ENCODE measurements around the gene DYNLT3. TPM values are rescaled to one million over a fixed set of nuclear protein-coding genes. Genes with fewer than 3 reads are reported as not detected.
A peak's percentile ranks its signal among the peaks of the same experiment; 100 is the strongest.

Gene DYNLT3, protein sequence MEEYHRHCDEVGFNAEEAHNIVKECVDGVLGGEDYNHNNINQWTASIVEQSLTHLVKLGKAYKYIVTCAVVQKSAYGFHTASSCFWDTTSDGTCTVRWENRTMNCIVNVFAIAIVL
- total RNA-seq (2014; rRNA removed; shearing (Covaris generic)), result not detected in 2 replicates

DNA sequence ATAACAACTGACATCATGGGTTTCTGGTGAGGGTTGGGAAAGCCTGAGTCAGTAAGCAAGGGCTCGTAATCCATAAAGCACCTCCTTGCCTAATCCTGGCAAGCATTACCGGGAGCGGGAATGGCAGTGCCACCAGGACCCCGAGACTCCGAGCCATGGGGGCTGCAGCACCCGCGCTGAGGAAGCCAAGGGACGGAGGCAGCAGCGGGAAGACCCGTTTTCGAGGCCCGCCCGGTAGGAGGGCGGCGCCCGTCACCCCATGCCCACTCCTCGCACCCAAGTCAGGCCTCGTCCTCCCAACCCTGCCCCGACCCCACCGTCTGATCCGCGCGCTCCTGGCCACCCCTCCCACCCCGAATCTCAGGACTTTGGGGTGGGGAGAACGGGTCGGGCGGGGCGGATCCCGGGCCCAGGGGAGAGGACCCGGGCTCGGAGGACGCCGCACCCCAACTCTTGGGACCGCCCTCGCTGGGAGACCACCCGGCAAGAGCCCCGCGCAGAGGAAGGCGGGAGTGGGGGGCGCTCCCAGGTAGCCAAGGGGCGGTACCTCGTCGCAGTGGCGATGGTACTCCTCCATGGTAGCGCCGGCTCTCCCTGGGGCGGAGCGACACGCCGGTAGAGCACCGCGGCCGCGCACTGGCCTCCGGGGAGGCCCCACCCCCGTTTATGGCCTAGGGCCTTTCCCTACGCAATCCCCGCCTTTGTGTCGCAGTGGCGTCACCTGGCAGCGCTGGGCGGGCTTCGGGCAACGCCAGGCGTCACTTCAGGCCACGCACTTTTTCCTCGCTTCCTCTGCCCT is at the start of gene DYNLT3:
TSS of gene DYNLT3 (minus strand) at position 638 of the 799 bp plus-strand sequence. CDS start at position 577, 61 bp downstream.
- no peaks in the 10 kb centered on the region for H3K9me3 ChIP-seq (replicated peaks)
- no peaks in the 10 kb centered on the region for H3K27me3 ChIP-seq
- no peak for DNase-seq
- no peak within 1 kb of the TSS for H3K4me3 ChIP-seq
- H3K36me3 ChIP-seq, result no peaks in the 10 kb centered on the region
- no peaks in the 10 kb centered on the region for H3K4me1 ChIP-seq
- no peak within 1 kb of the TSS for H3K27ac ChIP-seq

DNA sequence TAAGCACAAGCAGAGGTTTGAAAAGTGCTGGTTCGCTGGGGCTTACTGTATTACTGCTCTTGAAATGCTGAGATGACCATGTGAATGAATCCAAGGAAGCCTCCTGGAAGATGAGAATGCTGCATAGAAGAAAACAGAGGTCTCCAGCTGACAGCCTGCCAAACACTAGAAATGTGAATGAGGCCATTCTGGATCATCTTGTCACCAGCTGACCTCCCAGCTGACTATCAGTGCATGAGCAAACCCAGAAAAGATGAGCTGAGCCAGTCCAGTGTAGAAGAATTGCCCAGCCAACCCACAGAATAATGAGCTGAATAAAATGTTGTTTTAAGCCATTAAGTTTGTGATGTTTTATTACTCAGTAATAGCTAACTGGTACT is 49.1 kb upstream of the DYNLT3 start:
- Histone ChIP-seq H3K4me1 (no peaks in the 10 kb centered on the region), H3K27ac (no peak overlapping the region), H3K36me3 (no peaks in the 10 kb centered on the region), H3K4me3 (no peak overlapping the region), H3K27me3 (no peaks in the 10 kb centered on the region), H3K9me3 (replicated peaks) (no peaks in the 10 kb centered on the region)
- DNase-seq, result no peak

DNA sequence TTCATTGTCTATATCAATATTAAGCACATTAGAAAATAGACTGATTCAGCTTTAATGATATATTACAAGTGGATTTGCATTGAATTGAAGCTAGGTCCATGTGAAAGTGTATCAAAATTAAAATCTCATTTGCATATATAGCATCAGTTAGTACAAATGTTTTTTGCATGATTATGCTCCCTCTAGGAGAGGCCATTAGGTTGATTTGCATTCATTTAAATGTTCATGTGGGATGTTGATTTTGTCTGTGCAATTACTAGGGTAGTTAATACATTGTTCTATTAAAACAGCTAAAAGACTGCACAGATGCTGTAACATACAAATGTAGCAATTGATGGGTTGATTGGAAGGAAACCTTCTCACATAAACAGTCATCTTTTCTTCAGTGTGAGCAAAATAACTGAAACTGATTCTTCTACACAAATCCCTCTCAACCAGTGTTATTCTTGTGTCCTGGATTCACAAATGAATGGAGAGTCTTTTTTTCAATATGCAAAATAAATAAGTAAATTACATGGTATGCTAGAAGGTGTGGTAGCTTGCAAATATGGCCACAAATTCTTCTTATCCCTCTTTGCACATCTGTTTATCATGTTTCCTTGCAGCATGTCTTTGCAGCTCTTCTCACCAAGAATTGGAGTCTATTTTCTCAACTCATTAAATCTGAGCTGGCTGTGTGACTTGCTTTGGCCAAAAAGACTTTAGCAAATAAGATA is 48.6 kb upstream of the DYNLT3 start:
- Histone ChIP-seq H3K9me3 (replicated peaks) (no peaks in the 10 kb centered on the region), H3K4me1 (no peaks in the 10 kb centered on the region), H3K36me3 (no peaks in the 10 kb centered on the region), H3K27ac (no peak overlapping the region), H3K4me3 (no peak overlapping the region), H3K27me3 (no peaks in the 10 kb centered on the region)
- no peak for DNase-seq

DNA sequence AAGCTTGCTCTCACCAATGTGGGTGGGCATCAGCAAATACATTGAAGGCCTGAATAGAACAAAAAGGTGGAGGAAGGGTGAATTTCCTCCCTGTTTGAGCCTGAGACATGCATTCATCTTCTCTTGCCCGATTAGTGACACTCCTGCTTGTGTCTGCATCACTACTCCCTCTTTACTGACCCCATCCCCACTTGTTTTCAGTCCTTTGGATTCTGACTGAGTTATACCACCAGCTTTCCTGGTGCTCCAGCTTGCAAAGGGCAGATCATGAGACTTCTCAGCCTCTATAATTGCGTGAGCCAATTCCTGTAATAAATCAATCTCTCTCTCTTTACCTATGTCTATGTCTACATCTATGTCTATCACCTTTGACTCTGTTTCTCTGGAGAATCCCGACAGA is 47.4 kb upstream of the DYNLT3 start:
- no peak for DNase-seq
- Histone ChIP-seq H3K9me3 (replicated peaks) (no peaks in the 10 kb centered on the region), H3K4me3 (no peak overlapping the region), H3K4me1 (no peaks in the 10 kb centered on the region), H3K27me3 (no peaks in the 10 kb centered on the region), H3K36me3 (no peaks in the 10 kb centered on the region), H3K27ac (no peak overlapping the region)

DNA sequence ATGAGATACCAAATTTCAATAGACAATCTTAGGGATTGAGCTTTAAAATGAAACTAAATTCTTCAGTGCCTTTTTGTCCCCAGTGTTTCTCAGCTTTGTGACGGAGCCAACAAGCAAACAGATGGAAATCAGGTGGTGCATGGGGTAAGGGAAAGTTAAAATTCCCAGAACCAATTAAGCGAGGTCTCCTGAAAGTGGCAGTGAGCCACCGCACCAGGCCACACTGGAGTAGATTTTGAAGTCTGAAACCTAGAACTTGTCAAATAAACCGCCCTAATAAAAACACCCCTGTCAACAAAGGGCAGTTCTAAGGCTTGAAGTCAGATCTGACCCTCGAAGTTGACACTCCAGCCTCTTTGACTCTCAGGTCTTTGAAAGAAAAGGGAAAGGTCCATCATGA is 40.6 kb upstream of the DYNLT3 start:
- Histone ChIP-seq H3K27me3 (no peaks in the 10 kb centered on the region), H3K27ac (no peak overlapping the region), H3K36me3 (no peaks in the 10 kb centered on the region), H3K4me3 (no peak overlapping the region), H3K4me1 (no peaks in the 10 kb centered on the region), H3K9me3 (replicated peaks) (no peaks in the 10 kb centered on the region)
- no peak for DNase-seq

DNA sequence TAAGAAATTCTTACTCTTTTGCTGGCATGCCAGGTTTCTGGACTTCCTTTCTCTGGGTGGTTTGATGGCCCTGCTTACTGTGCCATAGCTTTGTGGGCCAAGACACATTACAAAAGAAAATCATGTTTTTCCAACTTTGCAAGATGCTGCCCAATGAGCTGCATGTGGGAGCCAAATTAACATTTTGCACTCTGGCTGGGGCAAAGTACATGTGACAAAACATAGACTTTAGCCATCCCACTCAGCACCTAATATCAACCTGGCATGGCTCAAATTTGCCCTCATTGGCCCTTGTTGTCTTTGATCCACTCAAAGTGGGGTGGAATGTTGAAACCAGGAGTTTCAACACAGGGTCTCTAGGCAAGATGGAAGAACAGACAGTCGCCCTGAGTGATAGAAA is 40.0 kb upstream of the DYNLT3 start:
- no peak overlapping the region for H3K27ac ChIP-seq
- no peaks in the 10 kb centered on the region for H3K36me3 ChIP-seq
- no peaks in the 10 kb centered on the region for H3K9me3 ChIP-seq (replicated peaks)

DNA sequence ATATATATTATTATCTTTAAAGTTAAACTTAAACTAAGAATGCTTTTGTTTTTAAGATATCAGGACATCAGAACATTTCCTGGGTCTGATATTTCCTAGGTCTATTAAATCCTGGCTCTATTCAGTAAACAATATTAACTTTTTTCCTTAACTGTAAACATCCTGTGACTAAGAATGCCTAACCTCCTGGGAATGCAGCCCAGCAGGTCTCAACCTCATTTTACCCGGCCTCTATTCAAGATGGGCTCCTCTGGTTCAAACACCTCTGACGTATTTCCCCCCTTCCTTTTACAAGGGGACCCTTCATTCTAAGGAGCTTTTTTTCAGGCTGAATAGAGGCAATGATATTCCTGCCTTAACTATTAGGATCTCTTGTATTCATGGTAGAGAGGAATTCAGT is 35.8 kb upstream of the DYNLT3 start:
- Histone ChIP-seq H3K27me3 (no peaks in the 10 kb centered on the region), H3K9me3 (replicated peaks) (no peaks in the 10 kb centered on the region), H3K4me3 (no peak overlapping the region), H3K36me3 (no peaks in the 10 kb centered on the region), H3K27ac (no peak overlapping the region), H3K4me1 (no peaks in the 10 kb centered on the region)
- DNase-seq, result no peak

More for the DNA sequence above, 40.0 kb upstream of the DYNLT3 start:
- no peak for DNase-seq
- H3K4me1 ChIP-seq, result no peaks in the 10 kb centered on the region
- no peak overlapping the region for H3K4me3 ChIP-seq
- no peaks in the 10 kb centered on the region for H3K27me3 ChIP-seq

DNA sequence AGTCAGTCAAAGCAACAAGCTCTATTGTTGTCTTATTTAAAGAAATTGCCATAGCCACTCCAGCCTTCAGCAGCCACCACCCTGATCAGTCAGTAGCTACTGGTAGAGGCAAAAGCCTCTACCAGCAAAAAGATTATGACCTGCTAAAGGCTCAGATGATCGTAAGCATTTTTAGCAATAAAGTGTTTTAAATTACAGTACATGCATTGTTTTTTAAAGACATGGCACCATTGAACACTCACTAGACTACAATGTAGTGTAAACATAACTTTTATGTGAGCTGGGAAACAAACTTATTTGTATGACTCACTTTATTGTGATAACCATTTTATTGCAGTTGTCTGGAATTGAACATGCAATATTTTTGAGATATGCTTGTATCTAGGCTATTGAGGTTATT is 32.3 kb upstream of the DYNLT3 start:
- Histone ChIP-seq H3K4me3 (no peak overlapping the region), H3K36me3 (no peaks in the 10 kb centered on the region), H3K4me1 (no peaks in the 10 kb centered on the region), H3K9me3 (replicated peaks) (no peaks in the 10 kb centered on the region), H3K27me3 (no peaks in the 10 kb centered on the region), H3K27ac (no peak overlapping the region)
- DNase-seq, result no peak

DNA sequence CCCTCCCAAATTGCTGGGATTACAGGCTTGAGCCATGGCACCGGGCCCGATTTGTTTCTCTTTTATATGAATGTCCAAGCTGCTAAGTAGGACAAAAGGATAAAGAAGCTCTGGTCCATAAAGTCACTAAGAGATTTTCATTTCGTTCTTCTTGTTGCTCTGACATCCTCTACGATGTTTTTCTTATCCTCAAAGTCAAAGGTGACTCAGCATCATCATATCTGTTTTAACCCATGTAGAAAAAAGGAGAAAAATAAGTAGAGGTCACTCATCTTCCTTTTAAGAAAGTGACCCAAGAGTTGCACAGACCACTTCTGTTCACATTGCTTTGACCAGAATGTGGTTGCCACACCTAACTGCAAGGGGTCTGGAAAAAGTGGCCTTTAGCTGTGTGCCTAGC is 29.3 kb upstream of the DYNLT3 start:
- no peak for DNase-seq
- H3K4me1 ChIP-seq, result no peaks in the 10 kb centered on the region
- no peak overlapping the region for H3K4me3 ChIP-seq
- H3K27ac ChIP-seq, result no peak overlapping the region
- H3K36me3 ChIP-seq, result no peaks in the 10 kb centered on the region
- no peaks in the 10 kb centered on the region for H3K9me3 ChIP-seq (replicated peaks)
- H3K27me3 ChIP-seq, result no peaks in the 10 kb centered on the region

DNA sequence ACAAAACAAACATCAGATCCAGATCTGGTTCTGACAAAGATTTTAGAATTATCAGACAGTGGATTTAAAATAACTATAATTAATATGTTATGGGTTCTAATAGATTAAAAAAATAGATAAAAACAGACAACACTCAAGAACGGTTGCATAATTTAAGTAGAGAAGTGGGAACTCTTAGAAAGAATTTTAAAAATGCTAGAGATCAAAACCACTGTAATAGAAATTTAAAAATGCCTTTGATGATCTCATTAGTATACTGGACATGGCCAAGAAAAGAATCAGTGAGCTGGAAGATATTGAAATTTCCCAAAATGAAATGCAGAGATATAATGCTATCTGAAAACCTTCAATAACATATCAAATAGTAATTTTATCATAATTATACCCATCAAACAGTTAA is 28.3 kb upstream of the DYNLT3 start:
- no peaks in the 10 kb centered on the region for H3K4me1 ChIP-seq
- no peaks in the 10 kb centered on the region for H3K9me3 ChIP-seq (replicated peaks)
- no peaks in the 10 kb centered on the region for H3K36me3 ChIP-seq
- no peak overlapping the region for H3K27ac ChIP-seq
- no peak overlapping the region for H3K4me3 ChIP-seq
- DNase-seq, result no peak
- H3K27me3 ChIP-seq, result no peaks in the 10 kb centered on the region

DNA sequence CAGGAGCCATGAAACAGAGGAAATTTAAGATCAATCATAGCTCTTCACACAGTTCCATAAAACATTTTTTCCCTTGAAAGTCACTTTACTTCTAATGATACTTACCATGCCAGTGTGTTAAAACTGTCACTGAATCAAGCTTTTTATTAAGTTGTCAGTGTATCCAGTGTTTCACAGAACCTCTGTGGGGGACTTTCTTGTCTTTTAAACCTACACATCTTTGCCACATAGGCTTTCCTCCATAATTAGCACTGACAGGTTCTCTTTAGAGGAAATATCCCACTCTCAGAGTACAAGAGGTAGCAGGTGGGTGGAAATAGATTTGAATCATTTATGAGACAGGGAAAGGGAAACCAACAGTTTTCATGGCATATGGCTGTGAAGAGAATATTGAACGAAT is 25.8 kb upstream of the DYNLT3 start:
- no peaks in the 10 kb centered on the region for H3K36me3 ChIP-seq
- no peak overlapping the region for H3K27ac ChIP-seq
- DNase-seq, result no peak

DNA sequence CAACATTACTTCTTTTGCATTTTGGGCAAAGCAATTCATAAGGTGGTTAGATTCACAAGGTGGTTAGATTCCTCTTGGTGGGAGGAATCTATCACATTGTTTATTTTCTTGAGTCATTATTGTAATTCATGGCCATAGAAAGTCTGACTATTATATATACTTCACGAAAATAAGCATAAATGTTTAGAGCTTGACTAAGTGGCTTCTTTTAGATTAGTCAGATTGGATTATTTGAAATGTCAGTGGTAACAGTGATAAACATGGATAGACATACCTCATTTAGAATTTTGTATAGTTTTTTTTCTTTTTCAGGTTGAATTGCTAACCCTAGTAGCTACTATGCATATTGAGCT is 24.9 kb upstream of the DYNLT3 start:
- no peak overlapping the region for H3K4me3 ChIP-seq
- H3K9me3 ChIP-seq (replicated peaks), result no peaks in the 10 kb centered on the region
- H3K4me1 ChIP-seq, result no peaks in the 10 kb centered on the region
- peak overlapping the region; percentile 26; the same call in 1 of the 2 replicates for H3K27ac ChIP-seq
- no peaks in the 10 kb centered on the region for H3K27me3 ChIP-seq
- no peak for DNase-seq
- H3K36me3 ChIP-seq, result no peaks in the 10 kb centered on the region

More for the DNA sequence above, 25.8 kb upstream of the DYNLT3 start:
- H3K9me3 ChIP-seq (replicated peaks), result no peaks in the 10 kb centered on the region
- H3K4me1 ChIP-seq, result no peaks in the 10 kb centered on the region
- no peak overlapping the region for H3K4me3 ChIP-seq
- no peaks in the 10 kb centered on the region for H3K27me3 ChIP-seq

DNA sequence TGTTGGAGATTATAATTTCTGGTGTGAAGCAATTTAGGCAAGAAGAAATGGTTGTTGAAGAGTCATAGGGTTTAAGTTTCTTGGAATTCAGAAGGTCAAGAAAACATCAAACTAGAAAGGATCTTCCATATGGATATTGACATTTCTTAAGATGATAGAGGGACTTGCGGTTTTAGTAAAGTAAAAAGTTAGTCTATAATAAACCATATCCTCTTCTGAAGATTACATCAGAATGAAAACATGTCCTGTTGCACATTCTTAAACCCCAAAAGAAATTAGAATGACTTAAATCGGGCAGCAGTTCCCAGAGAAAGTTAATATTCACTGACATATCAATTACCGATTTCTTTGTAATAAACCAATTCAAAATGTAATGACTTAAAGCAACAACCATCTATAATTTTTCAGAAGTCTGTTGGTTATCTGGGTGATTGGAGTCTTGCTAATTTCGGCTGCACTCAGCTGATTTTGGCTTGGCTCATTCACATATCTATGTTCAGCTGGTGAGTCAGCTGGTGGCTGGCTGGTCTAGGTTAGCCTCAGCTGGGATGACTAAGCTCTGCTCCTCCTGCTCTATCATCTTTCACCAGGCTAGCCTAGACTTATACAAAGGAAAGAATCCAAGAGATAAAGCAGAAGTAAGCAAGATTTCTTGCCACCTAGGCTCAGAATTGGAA is 24.4 kb upstream of the DYNLT3 start:
- Histone ChIP-seq H3K27me3 (no peaks in the 10 kb centered on the region), H3K4me3 (no peak overlapping the region), H3K4me1 (no peaks in the 10 kb centered on the region), H3K9me3 (replicated peaks) (no peaks in the 10 kb centered on the region), H3K27ac (peak overlapping the region; percentile 26), H3K36me3 (no peaks in the 10 kb centered on the region)
- peak; percentile 15 to 17 for DNase-seq

DNA sequence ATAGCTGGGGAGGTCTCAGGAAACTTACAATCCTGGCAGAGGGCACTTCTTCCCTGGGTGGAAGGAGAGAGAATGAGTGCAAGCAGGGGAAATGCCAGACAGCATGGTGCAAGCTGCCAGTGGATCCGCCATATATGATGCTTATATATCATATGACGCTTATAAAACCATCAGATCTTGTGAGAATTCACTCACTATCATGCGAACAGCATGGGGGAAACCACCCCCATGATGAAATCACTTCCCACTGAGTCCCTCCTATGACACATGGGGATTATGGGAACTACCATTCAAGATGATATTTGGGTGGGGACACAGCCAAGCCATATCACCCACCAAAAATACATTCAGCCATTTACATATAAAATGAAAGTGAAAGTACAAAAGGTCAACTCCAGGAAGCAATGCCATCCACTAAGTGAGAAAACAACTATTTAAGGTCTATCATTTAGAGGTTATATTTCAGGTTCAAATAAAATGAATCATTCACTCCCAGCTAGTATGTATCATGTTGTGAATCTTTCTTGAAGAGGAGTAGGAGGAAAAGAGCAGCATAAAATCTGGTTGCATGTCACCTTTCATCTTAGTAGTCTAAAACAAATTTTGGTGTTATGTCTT is 20.3 kb upstream of the DYNLT3 start:
- no peak for DNase-seq
- Histone ChIP-seq H3K4me3 (no peak overlapping the region), H3K36me3 (no peaks in the 10 kb centered on the region), H3K27ac (no peak overlapping the region), H3K9me3 (replicated peaks) (no peaks in the 10 kb centered on the region), H3K27me3 (no peaks in the 10 kb centered on the region), H3K4me1 (no peaks in the 10 kb centered on the region)

DNA sequence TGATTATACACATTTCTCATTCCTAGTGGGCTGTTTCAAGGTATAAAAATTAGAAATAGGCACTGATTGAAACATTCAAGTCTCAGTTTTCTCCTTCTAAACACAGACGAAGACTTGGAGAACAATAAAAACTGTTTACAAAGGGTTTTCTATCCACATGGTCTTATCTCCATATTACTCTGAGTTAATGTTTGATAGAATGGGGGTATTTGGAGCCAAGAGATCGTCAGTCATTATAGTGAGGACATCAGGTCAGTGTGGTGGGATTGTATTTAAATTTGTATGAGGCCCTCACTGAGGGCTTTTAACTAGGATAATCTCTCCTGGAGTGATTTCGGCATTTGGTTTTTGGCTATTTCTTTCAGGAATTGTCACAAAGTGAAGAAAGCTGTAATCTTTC is 16.4 kb upstream of the DYNLT3 start:
- Histone ChIP-seq H3K27ac (no peak overlapping the region), H3K27me3 (no peaks in the 10 kb centered on the region), H3K9me3 (replicated peaks) (no peaks in the 10 kb centered on the region), H3K4me1 (no peaks in the 10 kb centered on the region), H3K36me3 (no peaks in the 10 kb centered on the region), H3K4me3 (no peak overlapping the region)
- DNase-seq, result no peak

Data from SJCRH30 (cell line).